Left cardiac atrium (tissue), 4 donors: ENCODE results near the gene MGAT5B. TPM values are rescaled to one million over a fixed set of nuclear protein-coding genes. Genes with fewer than 3 reads are reported as not detected.

Experiments
- ATAC-seq, 2 donors: fragments of 200-7000 bp; cut with Tn5 transposase; one replicate each; pipeline ENCODE4 v1.9.1; 2020; ENCODE audit warnings: mild to moderate bottlenecking in 2 of 2, moderate library complexity in 2 of 2
- DNase-seq: peaks from one replicate; pipeline ENCODE4 v3.0.0-alpha.2; 2020
- intact Hi-C, 2 donors: fragments of 100-400 bp; cut with DNase I; formaldehyde crosslinking; loops; one replicate each; pipeline versions ENCODE4 v1.14.1 to v1.15.1; 2022 to 2023
- total RNA-seq, 2 donors: library from RNA; stranded (reverse); fragmentation: NEBNext Ultra II Directional; extraction: Animal tissue kit (Norgen Biotek cat#: 25700); gene quantifications; one replicate each; pipeline ENCODE4 v1.2.1, GENCODE V29; 2021
- donor health status: DM: no; HTN: yes; CAD: no.
- donor health status: DM: no; HTN: yes; CAD: no; lungs with severe emphysema.
- donor health status: DM: yes; HTN: yes; CAD: no.
- donor health status: Dilated cardiomyopathy.

MGAT5B gene
- total RNA-seq, 2 donors from 2014 or later: 0.15 to 0.21 TPM

DNA sequence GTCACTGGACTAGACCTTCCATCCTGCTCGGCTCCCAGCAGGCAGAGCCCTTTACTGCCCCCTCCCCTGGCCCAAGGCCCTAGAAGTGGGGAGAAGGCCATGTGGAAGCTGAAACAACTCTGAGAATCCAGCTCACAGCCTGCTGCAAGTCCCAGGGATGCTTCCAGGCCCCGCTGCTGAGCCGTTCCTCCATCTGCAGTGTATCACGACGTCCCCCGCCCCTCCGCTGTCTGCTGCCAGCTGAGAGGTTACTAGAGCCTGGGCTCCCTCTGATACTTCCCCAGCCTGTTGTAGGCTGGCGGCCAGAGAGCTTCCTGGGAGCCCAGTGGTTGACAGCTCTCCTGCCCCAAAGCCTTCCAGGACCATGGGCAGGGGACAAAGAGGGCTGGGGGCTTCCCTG is 118.2 kb downstream of the MGAT5B start:
- ATAC-seq (no peak), DNase-seq (no peak)
- intact Hi-C loops: no loop called here

DNA sequence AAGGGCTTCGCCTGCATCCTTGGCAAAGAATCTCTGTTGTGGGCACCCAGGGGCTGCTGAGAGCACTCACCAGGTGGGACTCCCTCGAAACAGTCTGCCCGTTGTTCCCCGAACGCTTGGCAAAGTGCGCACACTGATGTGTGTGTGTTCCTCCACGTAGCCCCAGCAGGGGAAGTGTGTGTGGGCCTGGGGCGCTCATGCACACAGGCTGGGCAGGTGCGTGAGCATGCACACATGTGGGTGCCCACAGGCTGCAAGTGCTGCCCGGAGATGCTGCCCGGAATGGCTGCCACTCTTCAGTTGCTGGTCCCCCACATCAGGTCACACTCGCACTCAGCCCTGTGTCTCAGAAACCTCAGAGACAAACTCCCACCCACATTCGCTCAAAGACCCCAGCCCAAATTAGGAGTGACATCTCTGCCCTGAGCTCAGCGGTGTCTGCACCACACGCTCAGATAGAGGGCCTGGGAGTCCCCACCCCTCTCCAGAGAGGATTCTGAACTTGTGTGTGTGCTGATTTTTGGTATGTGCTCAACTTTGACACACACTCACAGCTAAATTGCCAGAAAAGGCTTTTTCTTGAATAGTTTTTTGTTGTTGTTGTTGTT is 119.4 kb downstream of the MGAT5B start:
- ATAC-seq (no peak), DNase-seq (no peak)
- intact Hi-C loops: no loop called here

DNA sequence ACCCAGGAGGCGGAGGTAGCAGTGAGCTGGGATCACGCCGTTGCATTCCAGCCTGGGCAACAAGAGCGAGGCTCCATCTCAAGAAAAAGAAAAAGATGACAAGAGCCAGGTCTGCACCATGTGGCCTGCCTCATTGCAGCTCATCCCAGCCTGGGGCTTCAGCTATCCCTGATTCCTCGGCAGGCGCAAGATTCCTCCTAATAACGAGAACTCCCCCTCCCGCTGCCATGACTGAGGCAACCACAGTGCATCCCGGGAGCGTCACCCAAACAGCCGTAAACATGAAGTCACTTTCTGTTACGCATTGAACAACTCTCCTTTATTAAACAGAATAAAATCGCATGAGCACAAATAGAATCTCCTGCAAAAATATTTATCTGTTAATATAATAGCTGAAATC is 120.6 kb downstream of the MGAT5B start:
- no peak for ATAC-seq
- no peak for DNase-seq
- intact Hi-C loops: no loop called here

DNA sequence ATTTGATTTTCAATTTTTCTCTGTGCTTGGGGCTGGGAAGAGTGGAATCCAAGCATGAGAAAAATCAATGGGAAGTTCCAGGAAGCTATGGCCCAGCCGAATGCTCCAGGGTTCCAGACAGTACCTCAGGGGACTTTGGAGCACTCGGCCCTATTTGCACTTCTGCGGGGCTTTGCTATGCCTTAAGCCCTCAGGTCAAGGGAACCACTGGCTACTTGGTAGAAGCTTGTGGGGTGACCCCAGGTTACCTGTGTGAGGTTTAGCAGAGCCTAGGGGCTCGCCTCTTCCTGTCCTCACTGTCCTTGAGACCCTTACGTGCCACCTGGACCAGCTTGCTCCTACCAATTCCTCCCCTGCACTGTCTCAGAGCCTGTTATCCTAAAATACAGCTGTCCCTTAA is 121.3 kb downstream of the MGAT5B start:
- intact Hi-C loops: no loop called here
- DNase-seq (no peak), ATAC-seq (no peak)

DNA sequence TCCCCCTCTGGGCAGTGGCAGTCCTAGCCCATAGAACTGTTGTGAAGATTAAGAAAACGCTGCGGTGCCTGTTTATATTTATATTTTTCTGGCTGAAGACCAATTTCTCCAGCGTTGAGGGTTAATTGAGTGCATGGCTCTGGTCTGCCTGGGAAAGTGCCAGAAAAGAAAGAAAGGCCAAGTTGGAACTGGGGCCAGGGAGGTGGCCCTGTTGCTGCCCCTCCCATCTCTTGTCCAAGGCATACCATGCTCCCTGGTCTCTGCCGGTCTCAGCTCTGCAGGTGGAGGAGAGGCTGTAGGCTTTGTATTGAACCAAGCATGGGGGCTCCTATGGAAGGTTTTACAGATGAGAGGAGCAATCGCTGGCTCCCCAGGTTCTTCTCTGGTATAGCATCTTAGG is 124.7 kb downstream of the MGAT5B start:
- ATAC-seq: no peak
- intact Hi-C loops: no loop called here
- no peak for DNase-seq

DNA sequence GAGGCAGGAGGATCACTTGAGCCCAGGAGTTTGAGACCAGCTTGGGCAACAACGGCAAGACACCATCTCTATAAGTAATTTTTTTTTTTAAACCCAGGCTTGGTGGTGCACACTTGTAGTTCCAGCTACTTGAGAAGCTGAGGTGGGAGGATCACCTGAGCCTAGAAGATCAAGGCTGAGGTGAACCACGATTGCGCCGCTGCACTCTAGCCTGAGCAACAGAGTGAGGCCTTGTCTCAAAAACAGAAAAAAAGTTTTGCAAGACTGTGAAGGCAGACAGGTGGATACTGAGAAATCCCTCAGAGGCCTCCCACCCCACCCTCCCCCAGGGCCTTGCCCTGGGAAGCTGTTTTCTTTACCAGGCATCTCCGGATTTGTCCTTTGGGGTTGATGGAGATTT is 125.4 kb downstream of the MGAT5B start:
- no peak for DNase-seq
- intact Hi-C loops: no loop called here
- no peak for ATAC-seq

DNA sequence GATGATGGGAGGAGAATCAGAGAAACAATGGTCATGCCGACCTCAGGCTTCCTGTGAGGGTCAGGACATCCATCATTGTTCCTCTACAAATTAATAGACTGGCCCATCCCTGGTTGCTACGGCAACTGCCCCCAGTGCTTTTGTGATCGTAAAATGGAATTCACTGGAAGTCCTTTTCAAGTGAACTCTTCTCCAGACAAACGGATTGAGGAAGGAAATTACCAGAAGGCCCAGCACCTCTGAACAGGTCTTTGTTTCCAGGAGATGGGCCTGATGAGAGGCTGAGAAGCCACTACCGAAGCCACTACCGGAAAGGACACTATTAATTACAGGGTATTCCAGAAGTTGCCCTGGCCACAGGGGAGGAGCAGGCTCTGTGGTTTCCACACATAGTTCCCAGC is 126.0 kb downstream of the MGAT5B start:
- no peak for DNase-seq
- no peak for ATAC-seq
- intact Hi-C loops: no loop called here

DNA sequence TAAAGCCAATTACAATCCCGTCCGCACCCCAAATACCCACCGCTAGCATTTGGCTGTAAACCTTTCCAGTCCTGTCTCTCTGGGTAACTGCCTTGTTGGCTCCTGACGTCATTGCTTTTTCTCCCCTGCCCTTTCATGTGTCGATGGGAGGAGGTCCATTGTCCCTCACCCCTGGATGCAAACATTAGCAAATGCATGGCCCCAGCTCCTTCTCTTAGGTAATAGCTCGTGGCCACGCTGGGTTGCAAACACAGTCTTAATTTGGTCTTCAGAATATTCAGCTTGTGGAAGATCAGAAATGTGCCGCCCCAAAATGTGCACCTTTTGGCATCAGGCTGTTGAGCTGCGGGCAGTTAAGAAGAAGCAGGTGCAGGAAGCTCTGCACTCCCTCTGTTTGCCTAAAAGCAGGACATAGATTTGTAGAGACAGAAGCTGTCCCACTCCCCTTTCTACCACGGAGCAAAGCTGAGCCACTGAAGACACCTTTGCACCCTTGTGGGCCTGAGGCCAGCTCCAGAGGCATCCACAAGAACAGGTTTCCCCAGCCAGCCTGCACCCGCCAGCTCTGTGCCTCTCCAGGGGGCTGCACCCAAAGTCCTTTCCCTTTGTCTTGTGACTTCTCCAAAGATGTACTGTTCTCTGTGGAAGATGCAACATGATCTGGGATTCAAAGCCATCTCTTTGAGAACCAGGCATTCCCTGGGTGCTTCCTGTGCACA is 127.3 kb downstream of the MGAT5B start:
- DNase-seq: no peak
- intact Hi-C loops: no loop called here
- ATAC-seq: no peak

DNA sequence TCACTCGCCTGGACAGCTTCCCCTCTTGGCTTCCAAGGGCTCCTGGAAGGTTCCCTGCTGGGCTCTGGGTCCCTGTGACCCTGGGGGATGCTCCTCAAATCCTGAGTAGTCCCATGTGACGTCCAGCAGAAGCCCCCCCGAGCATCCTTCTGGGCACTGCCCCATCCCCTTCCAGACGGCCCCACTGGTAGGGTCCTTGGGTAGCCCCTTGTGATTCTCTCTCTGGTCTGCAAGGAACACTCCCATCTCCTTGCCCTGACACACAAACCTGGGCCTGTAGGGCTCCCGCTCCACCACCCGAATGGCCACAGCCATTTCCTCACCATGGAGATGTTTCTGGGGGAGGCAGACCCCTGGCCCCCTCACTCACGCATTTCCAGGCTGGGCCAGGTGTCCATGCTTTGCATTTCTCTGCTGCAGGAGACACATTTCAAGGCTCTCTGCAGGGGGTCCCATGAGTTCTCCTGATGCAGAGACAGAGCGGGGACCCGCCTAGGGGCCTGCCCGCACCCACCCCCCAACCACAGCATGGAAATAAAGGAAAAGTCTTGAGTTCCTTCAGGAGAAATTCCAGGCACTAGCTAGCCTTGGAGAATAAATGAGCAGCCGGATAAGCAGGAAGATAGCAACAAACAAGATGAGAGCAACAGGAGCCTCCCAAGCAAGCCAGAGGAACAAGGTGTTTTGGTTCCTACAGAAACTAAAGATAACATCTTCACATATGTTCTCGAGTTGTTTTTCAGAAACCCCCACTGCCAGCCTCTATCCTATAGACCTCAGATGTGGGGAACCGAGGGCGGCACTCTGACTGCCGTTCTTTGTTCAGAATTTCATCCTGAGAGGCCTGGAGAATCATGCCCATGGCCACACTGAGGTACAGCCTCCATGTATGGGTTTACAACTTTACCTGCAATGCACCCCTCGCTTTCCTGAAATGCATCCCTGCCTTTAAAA is 128.8 kb downstream of the MGAT5B start:
- ATAC-seq: no peak
- no peak for DNase-seq

DNA sequence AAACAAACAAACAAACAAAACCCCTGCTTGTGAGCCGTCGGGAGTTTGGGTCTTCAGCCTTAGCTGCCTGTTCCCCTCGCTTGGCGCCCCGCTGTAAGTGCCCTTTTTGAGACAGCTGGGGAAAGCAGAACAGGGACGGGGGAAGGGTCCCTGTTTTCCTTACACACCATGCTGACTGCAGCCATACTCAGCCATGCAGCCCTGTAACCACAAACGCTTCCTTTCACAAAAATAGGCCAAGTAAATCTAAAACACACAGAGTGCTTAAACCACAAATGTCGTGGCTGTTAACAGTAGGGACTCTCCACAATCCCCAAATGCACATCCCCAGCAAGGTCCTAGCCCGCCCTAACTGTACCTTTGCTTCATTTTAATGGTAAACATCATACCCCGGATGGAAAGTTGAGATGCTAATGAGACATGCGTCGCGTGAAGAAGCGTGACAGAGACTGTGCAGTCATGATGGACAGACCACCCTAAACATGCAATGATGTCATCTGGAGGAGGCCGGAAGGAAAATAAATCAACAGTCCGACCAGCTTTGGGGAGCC is 129.9 kb downstream of the MGAT5B start:
- peak in 1 of 2 donors; percentile 44 for ATAC-seq
- no peak for DNase-seq
- intact Hi-C loops: no loop called here

More for the DNA sequence above, 128.8 kb downstream of the MGAT5B start:
- intact Hi-C loops: no loop called here

DNA sequence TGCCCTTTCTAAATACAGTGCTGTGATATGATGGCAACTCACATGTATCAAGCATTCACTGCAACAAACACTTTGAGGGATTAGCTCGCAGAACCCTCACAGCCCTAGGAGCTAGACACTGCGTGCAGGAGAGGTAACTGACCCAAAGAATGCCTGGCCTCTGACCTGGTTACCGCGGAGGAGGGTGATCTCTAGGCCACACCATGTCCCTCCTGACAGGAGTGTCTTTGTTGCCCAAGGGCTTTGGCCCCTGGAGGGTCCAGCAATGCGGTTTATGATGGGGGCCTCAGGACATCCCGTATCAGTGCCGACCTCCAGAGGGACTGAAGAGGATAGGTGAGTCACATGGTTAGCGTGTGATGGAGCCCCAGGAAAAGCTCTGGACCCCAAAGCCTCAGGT is 130.6 kb downstream of the MGAT5B start:
- DNase-seq (no peak), ATAC-seq (no peak)
- intact Hi-C loops: no loop called here

Other genes starting within 250 kb of the MGAT5B start
- 1 to 10 TPM; 2.4 TPM for gene ST6GALNAC1, start 224.6 kb upstream of the MGAT5B start, total RNA-seq
- 100 to 1,000 TPM; 394 to 506 TPM for gene MXRA7, start 157.4 kb upstream of the MGAT5B start, total RNA-seq
- gene JMJD6, start 141.8 kb upstream of the MGAT5B start, total RNA-seq: 10 to 100 TPM; 44.9 to 55.3 TPM
- 10 to 100 TPM; 22.0 to 25.7 TPM for gene METTL23, start 141.6 kb upstream of the MGAT5B start, total RNA-seq
- gene SRSF2, start 131.1 kb upstream of the MGAT5B start, total RNA-seq: 100 to 1,000 TPM in 1 of 2 donors, 10 to 100 TPM in 1; 78.1 to 108 TPM
- 10 to 100 TPM; 23.0 to 28.0 TPM for gene MFSD11, start 130.3 kb upstream of the MGAT5B start, total RNA-seq